K562 (cell line): Measurements from ENCODE around the gene DOCK7. TPM values are rescaled to one million over a fixed set of nuclear protein-coding genes. Genes with fewer than 3 reads are reported as not detected.

ENCODE experiments used
- ATAC-seq: fragments of 200-7000 bp; cut with Tn5 transposase; 3 replicates; pipeline ENCODE4 v1.9.1; 2020; ENCODE audit warnings: moderate library complexity
- BruUV-seq: library from RNA; stranded (reverse); fragments of 400-500 nt; replicated peaks from 2 replicates; lab custom pipeline; 2021; lab: Mats Ljungman, UMichigan
- CTCF ChIA-PET: fragments of 300-600 bp; formaldehyde crosslinking; extraction: SDS; loops from one replicate; lab custom pipeline; 2021; ENCODE audit warnings: low intra/inter-chr PET ratio; lab: Yijun Ruan, JAX
- POLR2A ChIA-PET: fragments of 300-600, 350-650 bp; sonication (Branson Sonifier 250); formaldehyde crosslinking; extraction: SDS; loops from one replicate; lab custom pipeline; 2021; ENCODE audit warnings: antibody characterized with exemption, inconsistent platforms; lab: Yijun Ruan, JAX
- DNase-seq, 4 experiments: peaks; one replicate each; pipeline versions ENCODE4 v3.0.0 to v3.0.0-alpha.2; 2011 to 2018; ENCODE audit warnings: low spot score in 3 of 4, mixed read lengths in 3 of 4; ENCODE audit errors: extremely low read depth in 1 of 4
- FAIRE-seq: peaks from 2 replicates; lab custom pipeline; 2011; peaks lifted over from hg19 to GRCh38; lab: Jason Lieb, UNC
- H2AFZ ChIP-seq: 2 replicates; pipeline ENCODE4 v1.6.0; 2011; ENCODE audit warnings: low read depth, low read length, control low read depth, inconsistent platforms
- H3K27ac ChIP-seq: fragments of 200-600 bp; 3 replicates; pipeline ENCODE4 v1.8.0; 2011; ENCODE audit warnings: low read depth, mild to moderate bottlenecking, control low read depth, inconsistent platforms, low read length, moderate library complexity, mixed read lengths; ENCODE audit errors: extremely low read depth
- H3K27me3 ChIP-seq, 2 experiments: fragments of 300-600 bp in 1 of 2; 2 replicates in 1 of 2; 3 replicates in 1 of 2; pipeline versions ENCODE4 v1.6.0 to v1.8.0; 2011; ENCODE audit warnings: inconsistent platforms in 2 of 2, low read length in 2 of 2, mild to moderate bottlenecking in 1 of 2, mixed read lengths in 1 of 2, moderate library complexity in 1 of 2; ENCODE audit not compliant: control insufficient read depth in 2 of 2, insufficient read depth in 2 of 2
- H3K36me3 ChIP-seq: fragments of 300-600 bp; 3 replicates; pipeline ENCODE4 v1.8.0; 2011; ENCODE audit warnings: mild to moderate bottlenecking, low read length, inconsistent platforms; ENCODE audit not compliant: control insufficient read depth, insufficient read depth
- H3K4me1 ChIP-seq, 2 experiments: fragments of 200-600 bp in 1 of 2; replicated peaks in 1 of 2; 2 replicates in 1 of 2; 3 replicates in 1 of 2; pipeline versions ENCODE4 v1.5.1 to v1.8.0; 2011; ENCODE audit warnings: inconsistent platforms in 2 of 2, low read length in 2 of 2, mild to moderate bottlenecking in 1 of 2, mixed read lengths in 1 of 2, moderate library complexity in 1 of 2; ENCODE audit not compliant: control insufficient read depth in 2 of 2, insufficient read depth in 2 of 2
- H3K4me2 ChIP-seq: 2 replicates; pipeline ENCODE4 v1.6.1; 2011; ENCODE audit warnings: low read length, control low read depth, inconsistent platforms, mixed read lengths; ENCODE audit not compliant: insufficient read depth
- H3K4me3 ChIP-seq: fragments of 200-600 bp; sonication (generic), shearing (Covaris generic); 2 replicates; pipeline ENCODE4 v1.5.1; 2016; ENCODE audit warnings: control low read depth, inconsistent platforms
- H3K79me2 ChIP-seq: fragments of 200-600 bp; 3 replicates; pipeline ENCODE4 v1.8.0; 2011; ENCODE audit warnings: low read length, inconsistent platforms; ENCODE audit not compliant: control insufficient read depth, insufficient read depth
- H3K9ac ChIP-seq, 2 experiments: 2 replicates each; pipeline versions ENCODE4 v1.6.0 to v1.6.1; 2011; ENCODE audit warnings: low read depth in 2 of 2, low read length in 2 of 2, control low read depth in 1 of 2, inconsistent platforms in 1 of 2, mild to moderate bottlenecking in 1 of 2, mixed read lengths in 1 of 2; ENCODE audit not compliant: insufficient read depth in 1 of 2
- H3K9me1 ChIP-seq: one replicate; pipeline ENCODE4 v1.6.0; 2011; ENCODE audit warnings: inconsistent platforms, mild to moderate bottlenecking, low read length, moderate library complexity; ENCODE audit not compliant: control insufficient read depth, insufficient read depth
- H3K9me3 ChIP-seq: replicated peaks from 2 replicates; pipeline ENCODE4 v1.5.1; 2011; ENCODE audit warnings: low read depth, low read length, inconsistent platforms; ENCODE audit not compliant: control insufficient read depth, insufficient read depth
- H4K20me1 ChIP-seq: replicated peaks from 2 replicates; pipeline ENCODE4 v1.6.1; 2011; ENCODE audit warnings: low read length, inconsistent platforms, mixed read lengths; ENCODE audit not compliant: control insufficient read depth, insufficient read depth
- CBFB ChIP-seq: sonication (generic); formaldehyde crosslinking; IDR thresholded peaks from 2 replicates; pipeline ENCODE4 v1.4.0; 2020; ENCODE audit warnings: mild to moderate bottlenecking, missing genetic modification reagents
- MGA ChIP-seq: fragments of 450-650 bp; IDR thresholded peaks from 2 replicates; pipeline ENCODE4 v1.6.1; 2016; ENCODE audit warnings: mild to moderate bottlenecking, moderate library complexity
- RREB1 ChIP-seq: fragments of 250-450 bp; sonication (Bioruptor Pico); IDR thresholded peaks from 2 replicates; pipeline ENCODE4 v1.4.0; 2020
- ZNF23 ChIP-seq: fragments of 250-450 bp; sonication (Bioruptor Pico); IDR thresholded peaks from 2 replicates; pipeline ENCODE4 v1.4.0; 2020; ENCODE audit warnings: mild to moderate bottlenecking
- in situ Hi-C: fragments of 300-500 bp; cut with MboI; formaldehyde crosslinking; loops from 4 replicates; pipeline ENCODE4 v1.15.0; 2018; ENCODE audit warnings: inconsistent platforms, mixed read lengths
- intact Hi-C: fragments of 100-400 bp; cut with micrococcal nuclease; formaldehyde crosslinking; loops from 2 replicates; pipeline ENCODE4 v1.14.2; 2022
- polyA plus RNA-seq, 8 experiments: library from polyadenylated mRNA; depleted of rRNA in 4 of 8; stranded (reverse) in 5 of 8; unstranded in 3 of 8; fragments of >200 nt; fragmentation: Nextera tagmentation in 2 of 8; fragmentation: Illumina TruSeq in 1 of 8; extraction: Ambion mirVana in 2 of 8; extraction: Trizol in 1 of 8; gene quantifications; 2 replicates each; pipeline versions ENCODE4 v1.2.1 to v1.2.3, GENCODE V29; 2011 to 2014; ENCODE audit warnings: inconsistent platforms in 1 of 8, missing spikeins in 1 of 8
- total RNA-seq, 7 experiments: library from RNA; depleted of rRNA in 6 of 7; stranded (reverse); fragments of >200 nt in 6 of 7; fragmentation: Illumina TruSeq in 2 of 7; extraction: Trizol in 2 of 7; gene quantifications; 2 replicates each; pipeline versions ENCODE4 v1.2.1 to v1.2.3, GENCODE V29; 2011 to 2021; ENCODE audit warnings: low replicate concordance in 1 of 7

Gene DOCK7
- total and polyA plus RNA-seq, 9 of the 15 experiments (the other 6 are each of a cell fraction or from before 2014, with no cell fraction given), result 4.9 to 35.1 (median 12.6) TPM

GRCh38 chr1:62654744-62655143 lies 33.4 kb downstream of the DOCK7 start (continued):
- TF ChIP-seq RREB1 (CRISPR knock-in tag), result no peak

GRCh38 chr1:62652387-62652786 lies 35.8 kb downstream of the DOCK7 start:
- no peak overlapping the region for H3K4me2 ChIP-seq
- no peak overlapping the region for H3K27ac ChIP-seq
- H2AFZ ChIP-seq, result no peak overlapping the region
- H3K27me3 ChIP-seq, result no peaks in the 10 kb centered on the region
- no peak overlapping the region for H3K9ac ChIP-seq
- H3K79me2 ChIP-seq, result no peaks in the 10 kb centered on the region
- H4K20me1 ChIP-seq, result no peaks in the 10 kb centered on the region
- DNase-seq (no peak), ATAC-seq (no peak), FAIRE-seq (no peak)
- in situ Hi-C loops, result no loop called here
- H3K4me1 ChIP-seq, result no peaks in the 10 kb centered on the region
- no peaks in the 10 kb centered on the region for H3K9me3 ChIP-seq
- peaks cover 3% of the 10 kb centered on the region; the same call in 1 of the 3 replicates for H3K36me3 ChIP-seq
- BruUV-seq, result no TSS peak
- intact Hi-C loops, result no loop called here
- no peaks in the 10 kb centered on the region for H3K9me1 ChIP-seq
- H3K4me3 ChIP-seq, result no peak overlapping the region
- ChIA-PET CTCF (no interaction called here), POLR2A (interaction anchor here (0.8 kb wide), 1 partner anchor 16 kb away, joined by 3 read pairs; no protein-coding TSS in a partner anchor)
- TF ChIP-seq ZNF23 (CRISPR knock-in tag) (no peak), MGA (no peak), CBFB (CRISPR knock-in tag) (no peak)
